IgD-negative memory B cell (primary cell): ENCODE results near the gene TOGARAM1. TPM values are rescaled to one million over a fixed set of nuclear protein-coding genes. Genes with fewer than 3 reads are reported as not detected.

Experiments
- H3K27ac Mint-ChIP-seq, 3 donors: one replicate each; pipeline ENCODE4 v1.8.0; 2020 to 2022; ENCODE audit warnings: mild to moderate bottlenecking in 3 of 3, mixed read lengths in 3 of 3, moderate library complexity in 1 of 3
- H3K27me3 Mint-ChIP-seq: one replicate; pipeline ENCODE4 v1.8.0; 2021; ENCODE audit warnings: mixed read lengths
- H3K36me3 Mint-ChIP-seq: one replicate; pipeline ENCODE4 v1.8.0; 2020; ENCODE audit warnings: mild to moderate bottlenecking, mixed read lengths
- H3K4me1 Mint-ChIP-seq, 3 donors: one replicate each; pipeline ENCODE4 v1.8.0; 2020 to 2022; ENCODE audit warnings: mixed read lengths in 3 of 3, mild to moderate bottlenecking in 1 of 3
- H3K4me3 Mint-ChIP-seq, 4 donors: one replicate each; pipeline ENCODE4 v1.8.0; 2020 to 2022; ENCODE audit warnings: mild to moderate bottlenecking in 4 of 4, mixed read lengths in 4 of 4, moderate library complexity in 3 of 4
- H3K9me3 Mint-ChIP-seq, 3 donors: one replicate each; pipeline ENCODE4 v1.8.0; 2020 to 2021; ENCODE audit warnings: mixed read lengths in 3 of 3, mild to moderate bottlenecking in 1 of 3
- polyA plus RNA-seq: library from polyadenylated mRNA; unstranded; fragments of 300-500 nt; fragmentation: Illumina TruSeq; gene quantifications from one replicate; pipeline ENCODE4 v1.2.3, GENCODE V29; 2021

The TOGARAM1 gene
- polyA plus RNA-seq, 1 donor from 2014 or later: 11.0 TPM

DNA sequence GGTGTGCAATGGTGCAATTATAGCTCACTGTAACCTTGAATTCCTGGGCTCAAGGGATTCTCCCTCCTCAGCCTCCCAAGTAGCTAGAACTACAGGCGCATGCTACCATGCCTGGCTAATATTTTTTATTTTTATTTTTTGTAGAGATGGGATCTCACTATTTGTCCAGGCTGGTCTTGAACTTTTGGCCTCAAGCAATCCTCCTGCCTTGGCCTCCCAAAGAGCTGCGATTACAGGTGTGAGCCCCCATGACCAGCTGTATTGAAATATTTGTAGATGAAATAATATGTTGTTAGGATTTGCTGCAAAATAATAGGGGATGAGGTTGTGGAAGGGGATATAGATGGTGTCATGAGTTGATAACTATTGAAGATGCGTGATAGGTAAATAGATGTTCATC lies 5.1 kb upstream of the TOGARAM1 start:
- no peaks in the 10 kb centered on the region for H3K9me3 Mint-ChIP-seq
- H3K36me3 Mint-ChIP-seq: no peaks in the 10 kb centered on the region
- peaks cover 10 to 23% (median 19%) of the 10 kb centered on the region in 3 donors for H3K4me1 Mint-ChIP-seq
- no peaks in the 10 kb centered on the region for H3K27me3 Mint-ChIP-seq
- H3K4me3 Mint-ChIP-seq: peak overlapping the region in 2 of 4 donors; percentile 34 to 72
- H3K27ac Mint-ChIP-seq: peak overlapping the region in 1 of 3 donors; percentile 59

DNA sequence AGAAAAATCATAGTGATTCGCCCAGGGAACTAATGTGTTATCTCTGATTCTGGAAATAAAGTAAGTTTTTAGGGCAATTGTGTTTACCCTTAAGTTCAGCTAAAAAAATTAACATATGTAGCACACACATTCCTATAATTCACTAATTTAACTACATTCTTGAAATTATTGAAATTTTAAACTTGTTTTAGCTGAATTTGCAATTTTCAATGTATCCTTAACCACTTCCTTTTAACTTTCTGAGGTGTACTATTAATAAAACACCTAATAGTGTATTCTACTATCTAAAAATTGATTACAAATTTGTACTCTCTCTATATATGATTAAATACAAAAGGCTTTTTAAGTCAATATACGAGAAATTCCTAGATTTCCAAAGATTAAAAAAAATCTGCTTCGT lies 2.5 kb upstream of the TOGARAM1 start:
- Mint-ChIP-seq H3K27ac (no peak overlapping the region), H3K9me3 (peaks cover 0 to 2% (median 0%) of the 10 kb centered on the region in 3 donors), H3K4me3 (peak overlapping the region in 2 of 4 donors; percentile 41 to 91), H3K4me1 (peaks cover 22 to 40% (median 33%) of the 10 kb centered on the region in 3 donors), H3K36me3 (no peaks in the 10 kb centered on the region), H3K27me3 (no peaks in the 10 kb centered on the region)

- H3K9me3 Mint-ChIP-seq: peaks cover 0 to 3% (median 0%) of the 10 kb centered on the region in 3 donors
- no peaks in the 10 kb centered on the region for H3K27me3 Mint-ChIP-seq
- H3K4me1 Mint-ChIP-seq: peaks cover 28 to 44% (median 38%) of the 10 kb centered on the region in 3 donors
- H3K4me3 Mint-ChIP-seq: peak overlapping the region in 2 of 4 donors; percentile 86 to 91
- H3K27ac Mint-ChIP-seq: peak overlapping the region in 1 of 3 donors; percentile 11
- no peaks in the 10 kb centered on the region for H3K36me3 Mint-ChIP-seq
Observed at GRCh38 chr14:44960146-44960545, 1.8 kb upstream of the TOGARAM1 start.

GRCh38 chr14:44960646-44961045 lies 1.3 kb upstream of the TOGARAM1 start:
- peaks cover 0 to 5% (median 0%) of the 10 kb centered on the region in 3 donors for H3K9me3 Mint-ChIP-seq
- H3K27ac Mint-ChIP-seq: peak overlapping the region in 1 of 3 donors; percentile 11
- H3K27me3 Mint-ChIP-seq: no peaks in the 10 kb centered on the region
- H3K36me3 Mint-ChIP-seq: peaks cover 2% of the 10 kb centered on the region
- H3K4me1 Mint-ChIP-seq: peaks cover 32 to 48% (median 43%) of the 10 kb centered on the region in 3 donors
- peak overlapping the region in 2 of 4 donors; percentile 86 to 91 for H3K4me3 Mint-ChIP-seq

DNA sequence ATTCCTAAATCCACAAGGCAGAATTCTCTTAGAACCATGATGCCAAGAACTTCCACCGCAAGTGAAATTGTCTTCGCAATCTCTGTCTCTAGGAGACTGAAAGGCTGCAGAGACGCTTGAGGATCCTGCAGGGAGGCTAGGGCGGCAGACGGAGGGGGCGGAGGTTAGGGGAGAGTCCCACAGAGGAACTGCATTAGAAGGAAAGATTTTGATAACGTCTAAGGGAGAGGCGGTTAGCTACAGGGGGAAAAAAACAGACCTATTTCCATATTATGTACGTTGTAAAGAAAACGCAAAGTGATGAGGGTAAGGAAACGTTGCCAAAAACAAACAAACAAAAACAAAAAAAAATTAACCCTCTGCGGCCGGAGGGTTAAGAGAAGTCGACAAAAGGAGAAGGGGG lies 838 bp upstream of the TOGARAM1 start:
- H3K27ac Mint-ChIP-seq: no peak overlapping the region
- peaks cover 2% of the 10 kb centered on the region for H3K36me3 Mint-ChIP-seq
- H3K4me3 Mint-ChIP-seq: no peak overlapping the region
- H3K27me3 Mint-ChIP-seq: no peaks in the 10 kb centered on the region
- peaks cover 0 to 5% (median 0%) of the 10 kb centered on the region in 3 donors for H3K9me3 Mint-ChIP-seq
- H3K4me1 Mint-ChIP-seq: peaks cover 32 to 46% (median 41%) of the 10 kb centered on the region in 3 donors

DNA sequence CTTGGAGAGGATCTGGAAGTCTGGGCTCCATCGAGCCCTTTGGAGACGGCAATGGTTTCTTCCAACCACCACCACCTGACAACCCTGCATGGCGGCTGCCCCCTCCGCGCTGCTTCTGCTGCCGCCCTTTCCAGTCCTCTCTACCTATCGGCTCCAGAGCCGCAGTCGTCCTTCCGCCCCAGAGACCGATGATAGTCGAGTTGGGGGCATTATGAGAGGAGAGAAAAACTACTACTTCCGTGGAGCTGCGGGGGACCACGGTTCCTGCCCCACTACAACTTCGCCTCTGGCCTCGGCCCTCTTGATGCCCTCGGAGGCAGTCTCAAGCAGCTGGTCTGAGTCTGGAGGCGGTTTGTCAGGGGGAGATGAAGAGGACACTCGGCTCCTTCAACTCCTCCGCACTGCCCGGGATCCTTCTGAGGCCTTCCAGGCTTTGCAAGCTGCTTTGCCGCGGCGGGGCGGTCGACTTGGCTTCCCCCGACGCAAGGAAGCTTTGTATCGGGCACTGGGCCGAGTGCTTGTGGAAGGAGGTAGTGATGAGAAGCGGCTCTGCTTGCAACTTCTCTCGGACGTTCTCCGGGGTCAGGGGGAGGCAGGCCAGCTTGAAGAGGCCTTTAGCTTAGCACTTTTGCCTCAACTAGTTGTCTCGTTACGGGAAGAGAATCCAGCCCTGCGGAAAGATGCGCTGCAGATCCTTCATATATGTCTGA lies 499 bp downstream of the TOGARAM1 start:
- Mint-ChIP-seq H3K27ac (no peak overlapping the region), H3K4me1 (peaks cover 40 to 51% (median 46%) of the 10 kb centered on the region in 3 donors), H3K27me3 (no peaks in the 10 kb centered on the region), H3K36me3 (peaks cover 2% of the 10 kb centered on the region), H3K9me3 (peaks cover 0 to 6% (median 1%) of the 10 kb centered on the region in 3 donors), H3K4me3 (no peak overlapping the region)

DNA sequence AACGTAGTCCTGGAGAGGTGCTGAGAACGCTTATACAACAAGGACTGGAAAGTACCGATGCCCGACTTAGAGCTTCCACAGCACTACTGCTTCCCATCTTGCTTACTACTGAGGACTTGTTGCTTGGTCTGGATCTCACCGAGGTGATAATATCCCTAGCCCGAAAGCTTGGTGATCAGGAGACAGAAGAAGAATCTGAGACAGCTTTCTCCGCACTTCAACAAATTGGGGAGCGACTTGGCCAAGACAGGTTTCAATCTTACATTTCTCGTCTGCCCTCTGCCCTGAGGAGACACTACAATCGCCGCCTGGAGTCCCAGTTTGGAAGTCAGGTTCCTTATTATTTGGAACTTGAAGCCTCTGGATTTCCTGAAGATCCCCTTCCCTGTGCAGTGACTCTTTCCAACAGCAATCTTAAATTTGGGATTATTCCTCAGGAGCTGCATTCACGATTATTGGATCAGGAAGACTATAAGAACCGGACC lies 1.1 kb downstream of the TOGARAM1 start:
- Mint-ChIP-seq H3K27me3 (no peaks in the 10 kb centered on the region), H3K4me3 (no peak overlapping the region)

GRCh38 chr14:44963775-44964380 lies 1.9 kb downstream of the TOGARAM1 start:
- Mint-ChIP-seq H3K36me3 (peaks cover 5% of the 10 kb centered on the region), H3K4me3 (no peak overlapping the region), H3K27ac (no peak overlapping the region), H3K4me1 (peaks cover 45 to 60% (median 48%) of the 10 kb centered on the region in 3 donors), H3K9me3 (peaks cover 0 to 9% (median 2%) of the 10 kb centered on the region in 3 donors), H3K27me3 (no peaks in the 10 kb centered on the region)

More for the DNA sequence above, 1.1 kb downstream of the TOGARAM1 start:
- H3K9me3 Mint-ChIP-seq: peaks cover 0 to 7% (median 2%) of the 10 kb centered on the region in 3 donors
- H3K4me1 Mint-ChIP-seq: peaks cover 40 to 55% (median 45%) of the 10 kb centered on the region in 3 donors
- peak overlapping the region in 1 of 3 donors; percentile 23 for H3K27ac Mint-ChIP-seq
- H3K36me3 Mint-ChIP-seq: peaks cover 2% of the 10 kb centered on the region

DNA sequence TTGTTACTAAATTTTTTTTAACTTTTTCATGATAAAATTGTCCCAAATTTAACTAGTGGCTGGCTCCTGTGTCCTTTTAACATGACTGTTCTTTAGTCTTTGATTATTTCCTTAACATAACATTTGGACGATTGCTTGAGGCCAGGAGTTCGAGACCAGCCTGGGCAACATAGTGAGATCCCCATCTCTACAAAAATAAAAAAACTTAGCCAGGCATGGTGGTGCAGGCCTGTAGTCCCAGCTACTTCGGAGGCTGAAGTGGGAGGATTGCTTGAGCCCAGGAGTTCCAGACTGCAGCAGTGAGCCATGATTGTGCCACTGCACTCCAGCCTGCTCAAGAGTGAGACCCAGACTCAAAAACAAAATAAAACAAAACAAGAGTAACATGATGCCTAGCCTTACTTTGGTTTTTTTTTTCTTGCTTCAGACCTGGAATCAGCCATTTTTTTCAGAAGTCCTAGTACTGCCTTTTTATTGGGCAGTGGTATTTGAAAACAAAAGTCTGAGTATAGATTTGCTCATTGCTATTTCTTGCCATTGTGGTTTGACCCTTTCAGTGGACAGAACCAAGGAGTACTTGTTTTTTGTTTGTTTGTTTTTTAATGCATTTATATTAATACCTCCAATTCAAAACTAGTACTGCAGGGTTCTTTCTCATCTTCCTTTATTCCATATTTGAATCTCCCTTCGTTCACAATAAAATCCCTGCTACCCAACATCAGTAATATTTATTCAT lies 4.8 kb downstream of the TOGARAM1 start:
- peaks cover 7 to 23% (median 22%) of the 10 kb centered on the region in 3 donors for H3K9me3 Mint-ChIP-seq
- peak overlapping the region; percentile 21 to 86 (median 58) for H3K4me3 Mint-ChIP-seq
- H3K4me1 Mint-ChIP-seq: peaks cover 55 to 66% (median 65%) of the 10 kb centered on the region in 3 donors
- peak overlapping the region in 1 of 3 donors; percentile 21 for H3K27ac Mint-ChIP-seq
- H3K27me3 Mint-ChIP-seq: no peaks in the 10 kb centered on the region
- peaks cover 26% of the 10 kb centered on the region for H3K36me3 Mint-ChIP-seq

DNA sequence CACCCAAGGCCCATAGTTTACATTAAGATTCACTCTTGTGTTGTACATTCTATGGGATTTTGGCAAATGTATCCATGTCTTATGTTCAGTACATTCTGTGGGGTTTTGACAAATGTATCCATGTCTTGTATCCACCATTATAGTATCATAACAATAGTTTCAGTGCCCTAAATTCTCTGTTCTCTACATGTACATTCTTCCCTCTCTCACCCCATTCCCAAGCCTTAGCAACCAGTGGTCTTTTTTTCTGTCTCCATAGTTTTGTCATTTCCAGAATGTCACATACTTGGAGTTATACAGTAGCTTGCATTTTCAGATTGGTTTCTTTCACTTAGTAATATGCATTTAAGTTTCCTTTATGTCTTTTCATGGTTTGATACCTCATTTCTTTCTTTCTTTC lies 6.7 kb downstream of the TOGARAM1 start:
- Mint-ChIP-seq H3K9me3 (peaks cover 14 to 30% (median 22%) of the 10 kb centered on the region in 3 donors), H3K27ac (no peak overlapping the region), H3K4me3 (peak overlapping the region in 2 of 4 donors; percentile 4 to 72), H3K27me3 (no peaks in the 10 kb centered on the region), H3K4me1 (peaks cover 57 to 72% (median 70%) of the 10 kb centered on the region in 3 donors), H3K36me3 (peaks cover 33% of the 10 kb centered on the region)

GRCh38 chr14:44970907-44971306 lies 8.9 kb downstream of the TOGARAM1 start:
- H3K9me3 Mint-ChIP-seq: peaks cover 14 to 30% (median 17%) of the 10 kb centered on the region in 3 donors
- no peak overlapping the region for H3K27ac Mint-ChIP-seq
- peaks cover 43 to 59% (median 55%) of the 10 kb centered on the region in 3 donors for H3K4me1 Mint-ChIP-seq
- no peak overlapping the region for H3K4me3 Mint-ChIP-seq
- H3K27me3 Mint-ChIP-seq: no peaks in the 10 kb centered on the region
- H3K36me3 Mint-ChIP-seq: peaks cover 30% of the 10 kb centered on the region

GRCh38 chr14:44971459-44971858 lies 9.5 kb downstream of the TOGARAM1 start:
- Mint-ChIP-seq H3K4me3 (peak overlapping the region in 1 of 4 donors; percentile 14), H3K36me3 (peaks cover 30% of the 10 kb centered on the region), H3K27me3 (no peaks in the 10 kb centered on the region), H3K9me3 (peaks cover 14 to 30% (median 17%) of the 10 kb centered on the region in 3 donors), H3K4me1 (peaks cover 43 to 59% (median 59%) of the 10 kb centered on the region in 3 donors), H3K27ac (no peak overlapping the region)

GRCh38 chr14:44979273-44979672 lies 17.3 kb downstream of the TOGARAM1 start:
- Mint-ChIP-seq H3K36me3 (peaks cover 6% of the 10 kb centered on the region), H3K27me3 (no peaks in the 10 kb centered on the region), H3K9me3 (no peaks in the 10 kb centered on the region), H3K27ac (no peak overlapping the region), H3K4me3 (no peak overlapping the region), H3K4me1 (peaks cover 12 to 33% (median 18%) of the 10 kb centered on the region in 3 donors)

DNA sequence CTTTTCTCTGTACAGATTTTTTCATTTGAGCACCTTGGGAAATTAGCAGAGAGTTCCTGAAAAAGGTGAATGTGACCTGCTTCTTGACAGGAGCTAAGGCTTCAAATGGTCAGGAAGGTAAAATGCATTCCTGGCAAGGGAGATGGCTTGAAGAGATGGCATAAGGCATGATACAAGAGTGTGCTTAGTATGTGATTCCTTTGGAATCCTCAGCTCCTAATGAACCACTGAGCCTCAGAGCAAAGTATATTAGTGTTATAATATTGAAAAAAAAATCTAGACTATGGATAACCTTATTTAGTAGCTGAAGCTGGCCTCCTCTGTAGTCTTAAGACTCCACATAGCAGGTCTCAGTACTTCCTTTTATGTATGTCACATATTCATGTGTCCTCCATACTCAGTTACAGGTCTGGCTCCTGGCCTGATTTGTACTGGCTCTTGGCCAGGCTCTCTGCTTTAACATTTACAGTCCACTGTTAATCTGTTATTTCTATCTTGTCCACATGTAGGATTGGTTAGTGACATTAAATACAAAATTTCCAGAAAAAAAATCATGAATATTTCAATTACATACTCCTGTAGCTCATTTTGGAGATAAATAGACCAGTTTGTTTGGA lies 17.9 kb downstream of the TOGARAM1 start:
- peaks cover 11 to 33% (median 18%) of the 10 kb centered on the region in 3 donors for H3K4me1 Mint-ChIP-seq
- H3K4me3 Mint-ChIP-seq: no peak overlapping the region
- no peaks in the 10 kb centered on the region for H3K27me3 Mint-ChIP-seq
- H3K9me3 Mint-ChIP-seq: no peaks in the 10 kb centered on the region
- peak overlapping the region in 1 of 3 donors; percentile 25 for H3K27ac Mint-ChIP-seq
- H3K36me3 Mint-ChIP-seq: peaks cover 6% of the 10 kb centered on the region
